GM19240 (cell line): ENCODE results near the gene ARHGAP8.
"Not testable (repeated sequence)": the region's sequence is repeated elsewhere in the genome, so short reads cannot be mapped to it uniquely, and the experiment has no call there.

ENCODE experiments used
- DNase-seq: peaks from one replicate; pipeline ENCODE4 v3.0.0; 2011; ENCODE audit warnings: low spot score; ENCODE audit not compliant: insufficient read length

Gene ARHGAP8

GRCh38 chr22:44739024-44739423, 13.4 kb upstream of the ARHGAP8 start:
- DNase-seq = no peak

GRCh38 chr22:44739666-44740065, 12.7 kb upstream of the ARHGAP8 start:
- DNase-seq = not testable (repeated sequence)

- DNase-seq = no peak
These were observed 12.1 kb upstream of the ARHGAP8 start for GRCh38 chr22:44740307-44740706.

GRCh38 chr22:44741929-44742328, 10.4 kb upstream of the ARHGAP8 start:
- DNase-seq = no peak

GRCh38 chr22:44743247-44743646, 9.1 kb upstream of the ARHGAP8 start:
- DNase-seq = no peak

GRCh38 chr22:44743804-44744211, 8.6 kb upstream of the ARHGAP8 start:
- no peak for DNase-seq

- DNase-seq = no peak
These were observed 6.3 kb upstream of the ARHGAP8 start for GRCh38 chr22:44745853-44746789.

GRCh38 chr22:44747784-44748127, 4.6 kb upstream of the ARHGAP8 start:
- not testable (repeated sequence) for DNase-seq

- no peak for DNase-seq
These were observed 3.9 kb upstream of the ARHGAP8 start for GRCh38 chr22:44748524-44748923.

GRCh38 chr22:44750481-44750880, 1.9 kb upstream of the ARHGAP8 start:
- no peak for DNase-seq

- no peak for DNase-seq
These were observed 1.0 kb downstream of the ARHGAP8 start for GRCh38 chr22:44753189-44754042.

- DNase-seq = no peak
These were observed 2.6 kb downstream of the ARHGAP8 start for GRCh38 chr22:44754998-44755397.

- no peak for DNase-seq
These were observed 3.0 kb downstream of the ARHGAP8 start for GRCh38 chr22:44755417-44755816.

GRCh38 chr22:44755956-44756361, 3.6 kb downstream of the ARHGAP8 start:
- DNase-seq = no peak

GRCh38 chr22:44758344-44758973, 6.1 kb downstream of the ARHGAP8 start:
- no peak for DNase-seq

- no peak for DNase-seq
These were observed 6.6 kb downstream of the ARHGAP8 start for GRCh38 chr22:44759001-44759400.

- DNase-seq = no peak
These were observed 7.3 kb downstream of the ARHGAP8 start for GRCh38 chr22:44759430-44760310.

GRCh38 chr22:44760476-44760875, 8.1 kb downstream of the ARHGAP8 start:
- DNase-seq = no peak

GRCh38 chr22:44761025-44761424, 8.7 kb downstream of the ARHGAP8 start:
- no peak for DNase-seq

- DNase-seq = no peak
These were observed 12.0 kb downstream of the ARHGAP8 start for GRCh38 chr22:44764373-44764772.

- no peak for DNase-seq
These were observed 12.6 kb downstream of the ARHGAP8 start for GRCh38 chr22:44764974-44765373.
